Left hindlimb (tissue), 1 donor: ENCODE data around the gene NAP1L5.
A peak's percentile ranks its signal among the peaks of the same experiment; 100 is the strongest.

ENCODE experiments used
- DNase-seq: peaks from one replicate; pipeline ENCODE4 v3.0.0-alpha.2; 2018

The NAP1L5 gene, protein sequence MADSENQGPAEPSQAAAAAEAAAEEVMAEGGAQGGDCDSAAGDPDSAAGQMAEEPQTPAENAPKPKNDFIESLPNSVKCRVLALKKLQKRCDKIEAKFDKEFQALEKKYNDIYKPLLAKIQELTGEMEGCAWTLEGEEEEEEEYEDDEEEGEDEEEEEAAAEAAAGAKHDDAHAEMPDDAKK

DNA sequence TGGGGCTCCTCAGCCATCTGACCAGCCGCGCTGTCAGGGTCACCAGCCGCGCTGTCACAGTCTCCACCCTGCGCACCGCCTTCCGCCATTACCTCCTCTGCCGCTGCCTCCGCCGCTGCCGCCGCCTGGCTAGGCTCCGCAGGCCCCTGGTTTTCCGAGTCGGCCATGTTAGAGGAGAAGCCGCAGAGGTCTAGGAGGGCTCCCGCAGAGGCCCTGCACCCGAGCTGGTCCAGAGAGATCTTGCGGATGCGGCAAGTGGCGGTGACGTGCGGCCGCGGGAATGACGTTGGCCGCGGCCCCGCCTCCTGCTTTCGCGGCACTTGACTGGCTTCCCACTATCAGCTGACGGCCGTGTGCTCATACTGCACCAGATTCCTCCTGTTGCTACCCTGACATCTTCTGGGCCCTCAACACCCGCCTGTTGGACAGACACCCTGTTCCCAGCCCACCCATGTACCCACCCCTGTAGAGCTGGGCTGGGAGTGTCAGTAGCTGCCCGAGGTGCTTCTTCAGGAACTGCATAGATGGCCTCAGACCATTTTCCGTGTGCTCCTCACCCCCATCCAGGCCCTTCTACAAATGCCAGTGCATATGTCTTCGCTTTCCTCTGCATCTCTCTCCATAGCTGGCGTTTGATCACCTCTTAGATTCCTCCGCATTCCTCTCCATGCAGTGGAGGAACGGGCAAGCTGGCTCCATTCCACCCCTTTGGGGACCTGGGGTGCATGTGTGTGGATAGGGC lies at the start of gene NAP1L5:
Gene NAP1L5 (minus strand): TSS at position 242 of the 742 bp plus-strand sequence. CDS start 75 bp downstream, at position 167.
- DNase-seq: peak; percentile 81

DNA sequence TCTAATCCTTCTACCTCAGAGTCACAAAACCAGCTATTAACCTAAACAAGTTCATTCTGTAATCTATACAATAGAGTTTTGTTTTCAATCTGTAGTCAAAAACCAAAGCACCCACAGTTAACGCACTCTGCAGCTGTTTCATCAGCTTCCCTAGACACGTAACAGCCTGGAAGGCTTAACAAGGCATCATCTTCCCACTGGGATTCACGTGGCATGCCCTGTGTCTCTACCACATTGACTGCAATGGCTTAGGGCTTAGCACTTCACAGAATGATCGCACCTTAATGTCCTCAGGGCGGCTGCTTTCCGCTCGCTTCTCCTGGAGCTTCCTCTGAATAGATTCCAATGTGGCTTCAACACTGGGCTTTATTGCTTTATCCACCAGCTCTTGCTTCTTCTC lies 49.7 kb upstream of the NAP1L5 start:
- DNase-seq: no peak

DNA sequence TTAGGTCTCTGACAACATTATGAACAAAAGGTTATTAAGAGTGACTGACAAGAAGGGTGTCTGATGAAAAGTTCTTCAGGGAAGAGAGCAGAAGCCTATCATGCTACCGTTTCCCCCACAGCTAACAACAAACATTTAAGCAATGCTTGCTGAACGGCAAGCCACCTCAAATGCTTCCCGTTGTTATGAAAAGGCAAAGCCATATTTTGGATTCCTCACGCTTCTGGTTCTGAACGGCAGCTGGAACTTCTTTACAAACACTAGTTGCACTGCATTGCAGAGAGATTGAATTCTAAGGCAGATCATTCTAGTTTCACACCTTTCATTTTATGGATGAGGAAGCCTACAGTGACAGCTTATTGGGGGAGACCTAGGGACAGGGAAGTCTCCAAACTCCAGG lies 48.6 kb upstream of the NAP1L5 start:
- DNase-seq: no peak

DNA sequence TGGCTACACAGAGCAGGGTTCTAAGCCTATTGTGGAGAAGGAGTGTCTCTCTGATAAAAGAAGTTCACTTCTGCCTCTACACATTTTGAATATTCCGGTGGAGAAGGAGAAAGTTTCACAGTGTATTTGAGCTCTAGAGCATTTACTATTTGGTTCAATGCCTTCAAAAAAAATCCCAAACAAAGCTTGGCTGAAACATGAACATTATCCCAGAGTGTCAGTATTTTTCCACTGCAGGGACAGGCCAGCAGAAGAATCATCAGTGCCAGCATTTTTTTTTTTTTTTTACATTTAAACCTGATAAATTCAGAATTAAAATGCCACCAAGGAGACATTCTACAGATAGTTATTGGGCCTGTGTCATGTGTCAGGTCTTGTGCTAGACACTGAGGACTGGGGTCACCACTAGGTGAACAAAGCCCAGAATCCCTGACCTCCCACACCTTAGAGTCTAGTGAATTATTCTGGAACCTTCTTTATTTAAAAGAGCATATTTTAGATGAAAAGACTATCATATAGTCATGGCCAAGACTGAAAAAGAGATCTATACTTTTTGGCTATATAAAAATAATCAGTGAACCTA lies 48.0 kb upstream of the NAP1L5 start:
- no peak for DNase-seq

DNA sequence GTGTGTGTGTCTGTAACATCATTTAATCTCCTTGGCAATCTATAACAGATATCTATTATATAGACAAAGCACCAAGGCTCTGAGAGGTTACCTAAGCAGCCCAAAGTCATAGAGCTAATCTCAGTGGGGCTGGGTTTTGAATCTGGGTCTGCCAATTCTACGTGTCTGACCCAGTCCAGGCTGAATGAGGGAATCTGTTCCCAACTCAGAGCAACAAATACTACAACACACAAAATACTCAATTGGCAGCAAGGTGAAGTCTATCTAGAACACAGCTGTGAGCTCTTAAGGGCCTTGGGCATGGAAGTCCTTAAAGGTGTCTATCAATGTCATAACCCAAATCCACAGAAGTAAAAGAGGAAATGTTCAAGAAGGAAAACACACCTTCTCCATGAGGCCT lies 47.5 kb upstream of the NAP1L5 start:
- DNase-seq: no peak

DNA sequence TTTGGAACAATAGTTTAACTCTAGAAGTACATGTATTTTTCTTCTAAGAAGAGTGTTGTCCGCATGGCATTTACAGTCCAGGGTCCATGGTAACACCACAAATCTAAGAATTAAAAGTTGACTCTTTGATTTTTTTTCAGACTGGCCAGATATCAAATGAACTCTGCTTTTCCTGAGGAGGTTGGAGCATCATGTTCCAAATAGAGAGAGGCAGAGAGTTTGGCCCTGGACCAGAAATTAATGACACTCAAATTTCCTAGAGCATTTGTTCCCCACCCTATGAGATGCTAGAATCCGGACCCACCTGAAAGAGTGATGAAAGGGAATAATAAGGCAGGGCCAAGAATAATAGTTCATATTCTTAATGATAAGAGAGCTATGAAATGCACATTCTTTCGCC lies 47.0 kb upstream of the NAP1L5 start:
- no peak for DNase-seq

DNA sequence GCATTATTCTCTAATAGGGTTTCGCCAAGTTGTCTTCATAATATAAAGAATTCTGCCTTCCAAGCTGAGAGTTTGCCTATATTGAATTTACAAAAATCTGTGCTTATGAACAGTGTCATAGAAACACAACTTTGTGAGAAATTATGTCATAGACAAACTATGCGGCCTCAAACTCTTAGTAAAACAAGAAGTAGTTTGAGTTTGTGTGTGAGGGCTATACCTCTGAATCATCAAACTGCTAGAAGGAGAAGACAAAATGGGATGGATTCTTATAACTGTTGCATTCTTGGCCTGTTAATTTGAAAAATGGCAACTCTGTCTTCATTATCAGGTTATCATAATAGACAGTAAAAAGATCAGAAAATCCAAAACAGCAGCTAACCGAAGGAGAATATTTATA lies 46.1 kb upstream of the NAP1L5 start:
- no peak for DNase-seq

DNA sequence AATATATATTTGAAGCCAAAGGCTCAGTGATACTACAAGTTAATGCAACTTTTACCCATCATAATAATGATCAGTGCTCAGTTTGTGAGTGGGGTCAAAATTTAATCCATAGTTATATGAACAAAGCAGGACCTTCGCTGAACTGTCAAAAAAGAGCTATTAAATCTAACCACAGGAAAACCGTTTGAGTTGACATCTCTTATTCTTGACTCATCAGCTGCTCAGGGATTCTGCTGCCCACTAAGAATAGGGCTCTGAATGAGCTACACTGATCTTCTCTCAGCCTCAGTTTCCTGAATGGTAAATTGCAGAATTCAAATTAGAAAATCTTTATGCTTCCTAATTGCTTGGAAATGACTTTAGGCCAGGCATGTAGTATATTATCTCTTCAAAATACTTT lies 44.9 kb upstream of the NAP1L5 start:
- DNase-seq: no peak

DNA sequence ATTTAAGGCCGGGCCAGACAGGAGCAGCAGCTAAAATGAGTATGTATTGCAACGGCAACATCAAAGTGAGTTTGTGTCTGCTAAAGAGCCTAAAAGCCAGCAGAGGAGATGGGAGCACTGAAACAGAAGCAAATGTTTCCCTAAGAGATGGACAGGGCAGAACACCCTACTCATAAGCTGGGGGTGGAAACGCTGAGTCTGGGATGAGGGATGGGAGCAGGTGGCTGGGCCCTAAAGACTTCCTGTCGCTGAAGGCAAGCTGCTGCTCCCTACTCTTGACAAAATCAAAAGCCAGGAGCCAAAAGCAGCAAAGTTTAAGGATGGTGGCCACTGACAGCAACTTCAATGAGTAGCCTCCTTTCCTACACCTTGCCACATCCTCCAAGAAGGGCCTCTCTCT lies 40.6 kb upstream of the NAP1L5 start:
- no peak for DNase-seq

DNA sequence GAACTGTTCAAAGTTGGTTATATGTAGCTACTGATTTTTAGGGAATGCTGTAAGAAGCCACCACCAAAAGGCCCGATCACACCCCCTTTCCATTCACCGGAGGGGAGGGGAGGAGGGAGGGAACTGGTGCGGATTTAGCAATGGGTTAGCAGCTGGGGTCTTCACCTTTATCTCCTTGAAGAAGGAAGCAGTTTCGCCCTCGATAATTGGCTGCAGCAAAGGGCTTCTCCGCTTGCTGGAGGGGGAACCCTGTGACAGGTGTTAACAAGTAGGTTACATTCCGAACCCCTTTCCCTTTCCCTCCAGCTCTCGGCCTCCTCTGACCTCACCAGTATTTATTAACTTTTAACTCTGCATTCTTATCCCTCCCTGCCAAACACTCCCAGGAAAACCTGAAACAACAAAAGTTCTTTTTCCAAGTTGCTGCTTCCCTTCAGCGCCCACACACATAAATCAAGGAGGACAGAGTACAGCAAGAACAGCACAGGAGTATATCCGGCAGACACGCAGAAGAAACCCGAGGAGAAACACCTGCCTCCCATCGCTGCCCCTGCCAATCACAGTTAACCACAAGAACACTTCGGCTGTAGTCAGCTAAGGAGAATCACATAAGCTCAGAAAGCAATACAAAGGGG lies 39.8 kb upstream of the NAP1L5 start:
- DNase-seq: peak; percentile 58

DNA sequence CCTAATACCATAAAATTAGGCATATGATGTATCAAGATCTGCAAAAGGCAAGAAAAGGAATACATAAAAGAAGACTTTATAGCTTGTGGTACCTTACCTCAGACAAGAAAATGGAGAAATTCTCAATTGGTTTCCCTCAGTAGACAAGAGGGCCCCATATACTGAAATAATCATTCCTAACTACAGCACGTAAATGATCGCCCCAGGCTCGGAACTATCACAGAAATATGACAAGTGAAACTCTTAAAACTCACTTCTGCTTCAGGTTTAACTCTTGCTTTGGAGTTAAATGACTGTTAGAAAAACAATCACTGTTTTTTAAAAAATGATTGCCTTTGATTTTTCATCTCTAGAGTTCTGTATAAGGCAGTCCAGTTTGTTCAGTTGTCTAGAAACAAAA lies 38.6 kb upstream of the NAP1L5 start:
- DNase-seq: no peak

DNA sequence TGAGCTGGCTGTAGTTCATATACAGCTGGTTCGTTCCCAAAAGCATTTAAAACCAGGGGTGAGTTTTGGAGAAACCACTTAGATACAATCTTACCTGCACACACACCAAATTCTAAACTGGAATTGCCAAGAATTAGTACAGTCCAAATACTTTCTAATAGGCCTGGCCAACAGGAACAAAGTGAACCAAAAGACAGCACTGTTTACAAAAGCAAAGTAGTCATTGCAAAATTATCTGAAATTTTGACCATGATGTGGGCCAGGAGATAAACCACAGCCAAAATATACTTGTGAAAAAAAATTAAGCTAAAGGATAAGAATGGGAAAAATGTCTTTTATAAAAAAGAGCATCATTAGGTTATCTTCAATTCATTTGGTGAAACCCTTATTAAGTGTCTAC lies 37.9 kb upstream of the NAP1L5 start:
- DNase-seq: no peak

DNA sequence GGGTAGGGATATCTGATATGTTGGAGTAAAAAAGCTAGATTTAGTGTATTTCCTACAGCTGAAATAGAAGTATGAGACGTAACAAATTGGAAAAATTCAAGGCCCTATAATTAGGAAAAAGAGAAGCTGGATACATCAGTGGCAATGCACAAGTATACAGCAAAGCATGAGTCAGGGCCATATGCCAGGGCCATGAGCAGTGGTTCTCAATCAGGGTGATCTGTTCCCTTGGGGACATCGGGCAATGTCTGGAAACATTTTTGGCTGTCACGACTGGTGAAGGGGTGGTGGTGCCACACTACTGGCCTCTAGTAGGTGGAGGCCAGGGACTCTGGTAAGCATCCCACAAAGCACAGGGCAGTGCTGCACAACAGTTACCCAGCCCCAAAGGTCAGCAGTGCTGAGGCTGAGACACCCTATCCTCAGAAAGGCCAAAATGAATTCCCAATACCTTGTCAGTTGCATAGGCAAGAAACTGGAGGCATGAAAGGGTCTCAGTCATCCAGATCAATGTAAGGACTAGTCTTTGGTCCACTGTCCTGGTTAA lies 36.8 kb upstream of the NAP1L5 start:
- no peak for DNase-seq

DNA sequence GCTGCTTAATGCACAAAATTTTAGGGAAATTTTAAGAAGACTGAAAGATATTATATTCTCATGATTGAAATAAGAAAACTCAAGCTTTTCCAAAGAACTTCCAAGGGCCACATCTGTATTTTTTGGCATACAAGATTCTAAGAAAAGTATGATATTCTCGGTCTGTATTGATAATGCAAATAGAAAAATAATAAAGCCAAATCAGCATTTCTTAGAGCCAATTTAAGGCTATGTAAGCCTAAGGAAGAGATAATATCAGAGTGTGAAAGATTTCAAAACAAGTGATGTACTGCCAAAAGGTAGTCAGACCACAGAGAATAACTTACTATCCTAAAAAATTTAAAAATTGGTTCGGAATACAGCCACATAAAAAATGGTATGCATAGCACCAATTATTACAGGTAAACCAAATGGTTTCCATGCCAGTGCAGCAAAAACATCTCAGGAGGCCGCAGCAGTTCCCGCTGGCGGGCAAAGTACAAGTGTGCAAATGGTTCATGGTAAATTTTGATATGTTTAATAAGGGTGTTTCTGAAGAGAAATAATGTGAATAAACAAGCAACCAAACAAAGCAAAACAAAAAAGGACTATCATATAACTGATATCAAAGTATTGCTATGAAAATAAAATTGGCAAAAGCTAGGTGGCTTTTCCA lies 35.2 kb upstream of the NAP1L5 start:
- no peak for DNase-seq

DNA sequence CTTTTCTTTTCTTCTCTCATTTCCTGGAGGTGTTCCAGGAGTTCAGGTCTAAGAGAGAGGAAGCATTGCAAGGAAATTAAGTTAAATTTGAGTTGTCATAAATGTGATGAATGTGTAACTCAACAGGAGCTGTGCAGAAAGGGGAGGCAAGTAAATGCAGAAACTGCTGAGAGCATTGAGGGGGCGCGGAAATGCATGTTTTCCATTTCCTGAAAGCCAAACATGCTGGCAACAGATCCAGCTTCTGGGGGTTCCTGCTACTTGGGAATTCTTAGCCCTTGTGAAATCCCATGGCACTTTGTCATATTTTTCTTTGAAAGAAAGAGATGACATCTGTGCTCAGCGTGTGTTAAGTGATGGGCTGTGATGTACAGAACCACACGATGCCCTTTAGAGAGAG lies 33.8 kb upstream of the NAP1L5 start:
- no peak for DNase-seq

DNA sequence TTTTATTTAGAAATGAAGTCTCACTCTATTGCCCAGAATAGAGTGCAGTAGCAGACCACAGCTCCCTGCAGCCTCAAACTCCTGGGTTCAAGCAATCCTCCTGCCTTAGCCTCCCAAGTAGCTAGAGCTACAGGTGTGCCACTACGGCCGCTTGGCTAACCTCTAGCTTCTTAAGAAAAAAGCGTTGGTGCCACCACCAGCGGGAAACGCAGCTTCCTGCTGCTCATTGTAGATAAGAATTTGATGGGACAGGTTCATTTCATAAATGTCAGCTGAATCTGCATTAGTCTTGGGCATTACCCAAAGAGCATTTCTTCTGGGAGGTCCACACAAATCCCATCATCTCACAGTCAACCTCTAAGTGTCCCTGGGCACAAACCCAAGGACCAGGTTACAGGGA lies 33.2 kb upstream of the NAP1L5 start:
- DNase-seq: no peak

DNA sequence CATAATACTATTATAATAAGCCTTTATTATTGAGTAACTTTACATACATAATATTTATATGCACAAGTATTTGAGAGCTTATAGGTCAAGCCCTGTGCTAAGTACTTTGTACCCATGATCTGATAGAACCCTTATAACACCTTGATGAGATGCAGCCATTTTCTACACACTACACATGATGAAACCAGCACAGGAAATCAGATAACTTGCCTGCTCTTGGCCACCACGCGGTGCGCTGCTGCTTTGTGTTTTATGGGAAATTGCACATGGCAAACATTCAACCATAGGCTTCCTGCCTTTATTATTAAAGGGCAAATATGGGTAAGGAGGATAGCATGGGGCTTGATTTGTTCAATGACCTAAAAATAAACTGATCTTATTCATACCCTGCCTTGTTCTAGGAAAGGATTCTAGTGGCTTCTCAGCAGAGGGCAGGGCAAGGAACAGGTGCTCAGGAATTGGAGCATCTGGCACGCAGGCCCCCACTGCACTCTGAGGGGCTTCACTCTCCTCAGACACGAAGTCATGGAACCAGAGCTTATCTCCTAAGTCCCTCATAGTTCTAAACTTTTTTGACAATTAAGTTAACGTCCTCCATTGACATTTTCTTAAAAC lies 31.6 kb upstream of the NAP1L5 start:
- no peak for DNase-seq

DNA sequence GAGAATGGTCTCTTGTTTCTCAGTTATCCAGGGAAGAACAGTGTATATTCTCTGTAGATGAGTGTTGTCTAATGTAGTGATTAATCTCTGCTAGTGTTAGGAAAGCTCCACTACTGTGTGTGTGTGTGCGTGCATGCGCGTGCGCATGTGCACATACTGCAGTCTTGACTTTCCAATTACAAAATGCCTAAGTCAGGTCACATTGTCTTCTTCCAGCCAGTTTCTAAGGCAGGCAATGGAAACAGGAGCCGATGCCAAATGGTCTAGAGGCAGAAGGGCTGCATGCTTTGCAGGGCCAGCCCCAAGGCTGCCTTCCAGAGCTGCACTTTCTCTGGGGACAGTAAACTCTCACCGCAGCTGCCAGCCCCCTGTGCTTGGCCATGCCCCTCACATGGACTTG lies 30.5 kb upstream of the NAP1L5 start:
- DNase-seq: no peak

DNA sequence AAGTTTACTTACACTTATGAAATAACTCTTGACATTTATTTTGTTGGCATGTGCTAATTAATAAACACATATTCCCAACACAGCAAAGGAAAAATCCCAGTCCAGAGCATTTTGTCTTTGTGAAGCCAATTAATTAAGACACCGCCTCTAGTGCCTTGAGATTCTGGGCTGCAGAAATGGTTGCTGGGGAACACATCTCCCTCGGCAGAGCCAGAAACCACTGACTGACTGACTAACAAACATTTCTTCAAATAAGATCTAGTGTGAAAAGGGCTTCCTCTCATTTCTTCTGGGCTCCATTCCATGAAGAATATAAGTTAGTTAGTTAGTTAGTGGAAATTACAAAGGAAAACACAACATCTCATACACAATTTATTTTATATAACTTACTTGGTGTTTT lies 28.4 kb upstream of the NAP1L5 start:
- no peak for DNase-seq

DNA sequence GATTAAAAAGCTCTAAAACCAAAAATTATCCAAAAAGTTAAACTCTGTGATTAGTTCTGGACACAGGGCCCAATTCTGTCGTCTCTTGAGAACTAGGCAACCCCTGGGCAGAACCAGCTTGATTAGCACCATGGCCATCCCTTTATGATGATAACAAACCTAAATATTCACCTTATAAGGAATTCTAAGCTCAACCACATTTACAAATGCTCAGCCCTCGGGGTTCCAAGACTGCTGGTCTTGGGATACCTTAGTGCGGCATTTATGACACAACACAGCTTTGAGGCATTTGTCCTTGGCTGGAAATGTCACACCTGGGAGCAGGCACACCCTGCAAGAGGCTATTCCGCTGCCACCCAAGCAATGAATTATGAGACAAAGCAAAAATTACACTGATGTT lies 27.5 kb upstream of the NAP1L5 start:
- DNase-seq: no peak

DNA sequence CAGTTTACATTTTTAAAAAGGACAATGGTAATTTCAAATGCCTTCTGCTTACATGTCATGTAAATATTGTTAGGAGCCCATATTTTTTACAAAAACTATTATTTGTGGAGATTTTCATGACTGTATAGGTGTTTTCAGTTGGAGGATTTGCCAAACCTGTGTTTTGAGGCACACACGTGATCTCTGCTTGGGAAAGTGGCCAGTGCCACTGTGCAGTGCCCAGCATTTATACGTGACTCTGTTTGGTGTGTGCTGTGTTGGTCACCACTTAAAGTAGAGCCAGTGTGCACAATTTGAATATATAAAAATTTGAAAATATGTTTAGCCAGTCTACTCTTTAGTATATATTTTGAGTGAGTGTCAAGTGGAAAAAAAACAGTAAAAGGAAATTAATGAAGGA lies 26.8 kb upstream of the NAP1L5 start:
- no peak for DNase-seq

DNA sequence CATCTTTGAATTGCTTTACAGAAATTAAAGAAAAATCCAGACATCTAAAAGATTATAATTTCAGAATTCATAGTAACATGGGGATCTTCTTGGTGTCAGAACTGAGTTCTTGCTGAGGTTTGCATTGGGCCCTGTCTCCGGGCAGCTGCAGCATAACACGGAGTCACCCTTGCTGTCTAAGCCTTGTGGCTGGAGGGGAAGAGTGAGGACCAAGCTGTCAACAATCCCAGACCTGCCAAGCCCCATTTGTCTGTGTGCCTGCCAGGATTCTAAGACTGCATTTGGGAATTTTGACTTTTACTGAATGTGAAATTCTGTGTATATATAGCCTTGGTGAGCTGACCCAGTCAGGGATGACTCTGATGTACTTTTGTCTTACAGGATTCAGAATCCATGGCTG lies 25.2 kb upstream of the NAP1L5 start:
- DNase-seq: no peak

DNA sequence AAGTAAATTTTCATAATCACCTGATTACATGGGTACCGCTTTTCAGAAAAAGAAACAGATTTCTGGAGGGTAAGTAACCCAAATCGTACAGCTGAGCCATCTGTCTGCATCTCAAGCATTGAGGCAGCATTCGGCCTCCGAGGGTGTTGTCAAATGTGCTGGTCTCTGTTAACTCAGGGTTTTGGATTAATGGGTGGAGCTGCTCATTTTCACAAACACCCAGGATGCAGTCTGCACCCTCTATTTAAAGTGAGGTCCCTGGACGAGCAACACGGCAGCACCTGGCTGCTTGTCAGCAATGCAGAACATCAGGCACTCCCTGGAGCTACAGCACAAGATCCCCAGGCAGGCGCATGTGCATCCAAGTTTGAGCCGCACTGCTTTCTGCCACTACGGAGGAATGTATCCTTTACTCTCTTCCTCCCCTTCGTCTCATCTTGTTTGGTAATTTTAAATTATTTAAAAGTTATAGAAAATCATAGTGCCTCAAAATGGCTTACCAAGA lies 24.7 kb upstream of the NAP1L5 start:
- no peak for DNase-seq
